ENCODE data around the gene TMPO.
"Not testable (repeated sequence)": the region's sequence is repeated elsewhere in the genome, so short reads cannot be mapped to it uniquely, and the experiment has no call there.

TMPO gene

GRCh38 chr12:98593351-98594049 is 78.1 kb downstream of the TMPO start, which contains the start of gene SLC25A3:
SLC25A3 (plus strand) TSS chr12:98593686; CDS start chr12:98593979, 293 bp downstream.
- H3K4me3 ChIP-seq (ENCODE audit: low read depth, low read length), result peak within 1 kb of the TSS; percentile 100
- TF ChIP-seq, protein P1, sequence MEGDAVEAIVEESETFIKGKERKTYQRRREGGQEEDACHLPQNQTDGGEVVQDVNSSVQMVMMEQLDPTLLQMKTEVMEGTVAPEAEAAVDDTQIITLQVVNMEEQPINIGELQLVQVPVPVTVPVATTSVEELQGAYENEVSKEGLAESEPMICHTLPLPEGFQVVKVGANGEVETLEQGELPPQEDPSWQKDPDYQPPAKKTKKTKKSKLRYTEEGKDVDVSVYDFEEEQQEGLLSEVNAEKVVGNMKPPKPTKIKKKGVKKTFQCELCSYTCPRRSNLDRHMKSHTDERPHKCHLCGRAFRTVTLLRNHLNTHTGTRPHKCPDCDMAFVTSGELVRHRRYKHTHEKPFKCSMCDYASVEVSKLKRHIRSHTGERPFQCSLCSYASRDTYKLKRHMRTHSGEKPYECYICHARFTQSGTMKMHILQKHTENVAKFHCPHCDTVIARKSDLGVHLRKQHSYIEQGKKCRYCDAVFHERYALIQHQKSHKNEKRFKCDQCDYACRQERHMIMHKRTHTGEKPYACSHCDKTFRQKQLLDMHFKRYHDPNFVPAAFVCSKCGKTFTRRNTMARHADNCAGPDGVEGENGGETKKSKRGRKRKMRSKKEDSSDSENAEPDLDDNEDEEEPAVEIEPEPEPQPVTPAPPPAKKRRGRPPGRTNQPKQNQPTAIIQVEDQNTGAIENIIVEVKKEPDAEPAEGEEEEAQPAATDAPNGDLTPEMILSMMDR (IDR thresholded peaks at IDR 0.05; ENCODE audit: borderline replicate concordance, insufficient read depth, low read depth, low read length), result no peak

DNA sequence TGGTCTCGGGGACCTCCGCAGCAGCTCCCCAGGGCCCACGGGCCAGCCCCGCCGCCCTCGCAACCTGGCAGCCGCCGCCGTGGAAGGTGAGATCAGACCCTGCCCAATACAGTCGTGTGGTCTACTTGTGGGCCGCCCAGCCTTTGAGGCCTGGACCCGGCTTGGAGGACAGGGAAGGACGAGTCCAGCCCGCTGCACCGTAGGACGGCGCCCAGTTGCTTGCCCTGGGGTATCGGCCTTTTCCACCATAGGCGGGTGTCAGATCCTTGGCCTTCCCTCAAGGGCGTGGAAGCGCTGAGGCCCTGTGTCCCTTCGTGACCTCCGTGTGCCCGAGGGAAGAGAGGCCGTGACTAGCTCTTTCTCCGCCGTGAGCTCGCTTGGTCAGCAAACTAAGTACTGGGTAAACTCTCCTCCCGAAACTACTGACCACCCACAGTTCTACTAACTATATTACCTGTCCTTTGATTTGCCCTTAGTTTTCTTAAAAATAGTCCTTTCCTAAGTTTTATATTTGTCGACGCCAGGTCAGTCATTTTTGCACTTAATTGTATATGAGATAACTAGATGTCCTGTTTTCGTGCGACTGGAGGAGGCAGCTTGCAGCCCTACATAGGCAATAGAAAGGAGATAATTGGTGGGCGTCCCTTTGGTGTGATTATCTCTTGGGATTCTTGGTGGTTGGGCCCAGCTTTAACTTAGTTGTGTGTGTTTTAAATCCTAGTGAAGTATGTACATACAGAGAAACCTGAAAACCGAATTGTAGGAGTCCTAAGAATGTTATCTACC is 78.9 kb downstream of the TMPO start:
- TF ChIP-seq, protein P1 (IDR thresholded peaks at IDR 0.05; ENCODE audit: borderline replicate concordance, insufficient read depth, low read depth, low read length), result no peak
- H3K4me3 ChIP-seq (ENCODE audit: low read depth, low read length), result peak overlapping the region; percentile 100

DNA sequence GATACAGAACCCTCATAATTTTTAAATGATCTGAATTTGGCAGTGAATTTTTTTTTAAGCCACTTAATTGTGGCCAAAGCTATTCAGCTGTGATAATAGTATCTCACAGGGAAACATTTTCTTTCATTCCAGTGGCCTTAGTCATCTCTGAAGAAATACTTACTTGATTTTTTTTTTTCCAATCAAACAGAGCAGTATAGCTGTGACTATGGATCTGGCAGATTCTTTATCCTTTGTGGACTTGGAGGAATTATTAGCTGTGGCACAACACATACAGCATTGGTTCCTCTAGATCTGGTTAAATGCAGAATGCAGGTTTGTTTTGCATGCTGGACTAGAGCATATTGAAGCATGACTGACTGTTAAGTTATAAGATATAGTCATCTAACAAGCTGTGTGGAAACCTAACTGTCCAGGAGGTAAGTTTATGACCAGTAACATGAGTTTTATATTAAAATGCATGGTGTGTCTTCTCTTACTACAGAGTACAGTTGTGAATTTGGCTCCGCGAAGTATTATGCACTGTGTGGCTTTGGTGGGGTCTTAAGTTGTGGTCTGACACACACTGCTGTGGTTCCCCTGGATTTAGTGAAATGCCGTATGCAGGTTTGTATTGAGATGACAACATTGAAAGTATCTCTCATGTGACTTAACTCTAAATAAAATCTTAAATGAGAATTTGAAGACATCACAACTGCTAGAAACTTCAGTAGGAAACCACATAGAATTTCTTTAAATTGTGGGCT is 80.0 kb downstream of the TMPO start:
- TF ChIP-seq, protein P1 (IDR thresholded peaks at IDR 0.05; ENCODE audit: borderline replicate concordance, insufficient read depth, low read depth, low read length), result no peak
- peak overlapping the region; percentile 50 for H3K4me3 ChIP-seq (ENCODE audit: low read depth, low read length)

DNA sequence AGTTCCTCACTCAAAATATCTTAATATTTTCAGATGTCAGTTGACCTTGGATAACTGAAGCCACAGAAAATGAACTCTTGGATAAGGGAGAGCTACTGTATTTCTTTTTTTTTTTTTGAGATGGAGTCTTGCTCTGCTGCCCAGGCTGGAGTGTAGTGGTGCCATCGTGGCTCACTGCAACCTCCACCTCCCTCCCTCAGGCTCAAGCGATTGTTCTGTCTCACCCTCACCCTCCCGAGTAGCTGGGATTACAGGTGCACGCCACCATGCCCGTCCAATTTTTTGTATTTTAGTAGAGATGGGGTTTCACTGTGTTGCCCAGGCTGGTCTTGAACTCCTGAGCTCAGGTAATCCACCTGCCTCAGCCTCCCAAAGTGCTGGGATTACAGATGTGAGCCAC is 81.9 kb downstream of the TMPO start:
- H3K4me3 ChIP-seq (ENCODE audit: low read depth, low read length), result not testable (repeated sequence)
